ENCODE measurements around the gene COMMD9.

- TF ChIP-seq EZH2 (optimal IDR thresholded peaks at IDR 0.05; ENCODE audit: low read depth, low read length) (no peak), CTCF (IDR thresholded peaks at IDR 0.05; ENCODE audit: low read length) (no peak)
Observed at GRCh38 chr11:36326524-36327419, 37.5 kb upstream of the COMMD9 start.

All from MM.1S (cell line).